GM23338 (cell line): ENCODE data around the gene RANBP1.

ENCODE experiments used
- CTCF ChIP-seq, 2 experiments: fragments of 200-600 bp in 1 of 2; sonication (generic) in 1 of 2; conservative IDR thresholded peaks; 2 replicates each; pipeline versions ENCODE4 v1.5.1 to v1.6.1; 2016 to 2017; ENCODE audit warnings: antibody characterized with exemption in 2 of 2, low read depth in 2 of 2, mild to moderate bottlenecking in 2 of 2, moderate library complexity in 1 of 2
- EZH2 ChIP-seq: fragments of 200-600 bp; sonication (generic); IDR thresholded peaks from one replicate; pipeline ENCODE4 v1.8.0; 2017; ENCODE audit warnings: antibody characterized with exemption, mild to moderate bottlenecking, low read depth; ENCODE audit not compliant: unreplicated experiment
- POLR2AphosphoS5 ChIP-seq: IDR thresholded peaks from 2 replicates; pipeline ENCODE4 v1.6.1; 2016; ENCODE audit warnings: antibody characterized with exemption, low read depth
- STAT1 ChIP-seq: IDR thresholded peaks from one replicate; pipeline ENCODE4 v1.6.1; 2016; ENCODE audit warnings: antibody characterized with exemption; ENCODE audit not compliant: unreplicated experiment

- TF ChIP-seq POLR2AphosphoS5: no peak
- no peak for TF ChIP-seq STAT1
- no peak for TF ChIP-seq CTCF (conservative IDR thresholded peaks at IDR 0.05; ENCODE audit: low read depth in 2 of 2)
- TF ChIP-seq EZH2: no peak
These were observed 2.2 kb upstream of the RANBP1 start for GRCh38 chr22:20113551-20114310.
